SJSA1 (cell line): ENCODE measurements around the gene SLC28A3. TPM values are rescaled to one million over a fixed set of nuclear protein-coding genes. Genes with fewer than 3 reads are reported as not detected.

Experiments
- DNase-seq, 2 experiments: peaks; one replicate each; pipeline ENCODE4 v3.0.0-alpha.2; 2015 to 2020; ENCODE audit warnings: low spot score in 2 of 2, low read depth in 1 of 2
- H3K27ac ChIP-seq: fragments of 250-450 bp; sonication (Bioruptor Pico); 2 replicates; pipeline ENCODE4 v1.5.1; 2020; ENCODE audit warnings: mild to moderate bottlenecking, moderate library complexity
- H3K27me3 ChIP-seq: fragments of 250-450 bp; sonication (Bioruptor Pico); replicated peaks from 2 replicates; pipeline ENCODE4 v1.5.1; 2020; ENCODE audit warnings: mild to moderate bottlenecking, moderate library complexity
- H3K36me3 ChIP-seq: fragments of 250-450 bp; sonication (Bioruptor Pico); 2 replicates; pipeline ENCODE4 v1.5.1; 2020; ENCODE audit warnings: mild to moderate bottlenecking
- H3K4me1 ChIP-seq: fragments of 250-450 bp; sonication (Bioruptor Pico); replicated peaks from 2 replicates; pipeline ENCODE4 v1.6.1; 2021; ENCODE audit warnings: mild to moderate bottlenecking
- H3K4me3 ChIP-seq: fragments of 250-450 bp; sonication (Bioruptor Pico); 2 replicates; pipeline ENCODE4 v1.5.1; 2020; ENCODE audit warnings: mild to moderate bottlenecking
- H3K9me3 ChIP-seq: fragments of 250-450 bp; sonication (Bioruptor Pico); replicated peaks from 2 replicates; pipeline ENCODE4 v1.5.1; 2020; ENCODE audit warnings: mild to moderate bottlenecking
- total RNA-seq: library from RNA; depleted of rRNA; stranded (reverse); fragments of >200 nt; shearing (Covaris generic); gene quantifications from 2 replicates; pipeline ENCODE4 v1.2.3, GENCODE V29; 2014

SLC28A3 gene
- total RNA-seq, 1 experiment from 2014 or later: 0.11 TPM

GRCh38 chr9:84304166-84304565, 36.4 kb downstream of the SLC28A3 start:
- H3K27me3 ChIP-seq: no peaks in the 10 kb centered on the region
- H3K27ac ChIP-seq: no peak overlapping the region
- H3K36me3 ChIP-seq: no peaks in the 10 kb centered on the region
- no peaks in the 10 kb centered on the region for H3K9me3 ChIP-seq
- no peak overlapping the region for H3K4me3 ChIP-seq
- H3K4me1 ChIP-seq: peaks cover 7% of the 10 kb centered on the region
- DNase-seq: no peak

GRCh38 chr9:84303061-84303460, 37.5 kb downstream of the SLC28A3 start:
- DNase-seq: no peak
- Histone ChIP-seq H3K9me3 (no peaks in the 10 kb centered on the region), H3K4me3 (no peak overlapping the region), H3K27me3 (no peaks in the 10 kb centered on the region), H3K4me1 (peaks cover 9% of the 10 kb centered on the region), H3K36me3 (no peaks in the 10 kb centered on the region), H3K27ac (no peak overlapping the region)

DNA sequence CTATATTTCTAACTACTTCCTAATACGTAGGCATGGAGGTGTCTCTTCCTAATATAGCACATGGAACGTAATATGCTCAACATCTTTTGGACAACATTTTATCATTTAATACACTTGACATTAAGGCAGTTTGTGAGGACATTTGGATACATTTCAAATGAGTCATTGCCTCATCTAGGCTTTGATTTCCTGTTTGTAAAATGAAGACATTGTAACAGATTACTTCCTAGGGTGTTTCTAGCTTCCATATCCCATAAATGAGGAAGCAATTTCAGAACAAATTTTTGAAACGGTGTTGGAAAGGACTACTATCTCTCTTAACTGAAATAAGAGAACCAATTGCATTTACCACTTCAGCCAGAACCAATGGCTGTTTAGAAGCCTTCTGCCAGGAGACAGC, 38.7 kb downstream of the SLC28A3 start:
- Histone ChIP-seq H3K9me3 (no peaks in the 10 kb centered on the region), H3K27me3 (no peaks in the 10 kb centered on the region), H3K4me3 (no peak overlapping the region), H3K36me3 (no peaks in the 10 kb centered on the region), H3K27ac (no peak overlapping the region), H3K4me1 (peaks cover 21% of the 10 kb centered on the region)
- DNase-seq: no peak

GRCh38 chr9:84300271-84300670, 40.3 kb downstream of the SLC28A3 start:
- DNase-seq: no peak
- no peak overlapping the region for H3K27ac ChIP-seq

GRCh38 chr9:84297162-84297821, 43.3 kb downstream of the SLC28A3 start:
- DNase-seq: peak in 1 of 2 experiments; percentile 48
- peak overlapping the region; percentile 74 for H3K27ac ChIP-seq

More at GRCh38 chr9:84300271-84300670, 40.3 kb downstream of the SLC28A3 start:
- no peaks in the 10 kb centered on the region for H3K9me3 ChIP-seq
- H3K27me3 ChIP-seq: no peaks in the 10 kb centered on the region
- peaks cover 32% of the 10 kb centered on the region for H3K4me1 ChIP-seq
- H3K4me3 ChIP-seq: no peak overlapping the region
- H3K36me3 ChIP-seq: no peaks in the 10 kb centered on the region

DNA sequence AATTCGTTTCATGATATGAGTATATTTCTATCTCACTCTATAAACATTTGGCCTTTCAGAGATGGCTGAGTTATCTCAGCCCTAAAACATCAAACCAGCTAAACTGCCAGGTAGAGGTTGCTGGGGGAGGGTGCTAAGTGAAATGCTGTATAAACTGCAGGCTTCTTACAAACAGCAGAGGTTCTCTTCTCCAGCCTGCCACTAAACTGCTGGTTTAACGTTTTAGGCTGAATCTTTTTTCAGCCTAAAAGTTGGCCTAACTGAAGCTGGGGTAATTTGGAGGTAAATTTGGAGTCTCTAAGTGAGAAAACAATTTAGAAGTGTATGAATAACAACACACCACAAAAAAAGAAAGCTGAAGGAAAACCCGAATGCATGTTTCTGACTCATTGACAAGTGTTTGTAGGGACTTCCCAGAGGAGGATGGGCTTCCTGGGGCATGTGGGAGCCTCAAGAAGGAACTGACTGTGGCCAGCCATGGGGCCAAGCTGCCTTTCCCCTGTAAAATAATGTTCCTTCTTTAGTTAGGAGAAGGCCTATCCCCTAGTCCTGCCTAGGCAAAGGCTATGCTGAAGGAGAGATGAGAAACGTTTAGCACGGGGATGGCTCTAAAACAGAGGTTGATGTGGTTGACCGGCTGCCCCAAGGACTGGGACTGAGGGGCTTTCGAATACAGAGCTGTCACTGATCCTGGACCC, 44.3 kb downstream of the SLC28A3 start:
- H3K4me1 ChIP-seq: peaks cover 25% of the 10 kb centered on the region
- H3K4me3 ChIP-seq: no peak overlapping the region
- H3K36me3 ChIP-seq: no peaks in the 10 kb centered on the region
- peak overlapping the region; percentile 74 for H3K27ac ChIP-seq
- no peaks in the 10 kb centered on the region for H3K27me3 ChIP-seq
- DNase-seq: peak; percentile 45 to 46
- no peaks in the 10 kb centered on the region for H3K9me3 ChIP-seq

More at GRCh38 chr9:84297162-84297821, 43.3 kb downstream of the SLC28A3 start:
- H3K27me3 ChIP-seq: no peaks in the 10 kb centered on the region
- peaks cover 32% of the 10 kb centered on the region for H3K4me1 ChIP-seq
- no peaks in the 10 kb centered on the region for H3K36me3 ChIP-seq
- no peaks in the 10 kb centered on the region for H3K9me3 ChIP-seq
- H3K4me3 ChIP-seq: no peak overlapping the region

DNA sequence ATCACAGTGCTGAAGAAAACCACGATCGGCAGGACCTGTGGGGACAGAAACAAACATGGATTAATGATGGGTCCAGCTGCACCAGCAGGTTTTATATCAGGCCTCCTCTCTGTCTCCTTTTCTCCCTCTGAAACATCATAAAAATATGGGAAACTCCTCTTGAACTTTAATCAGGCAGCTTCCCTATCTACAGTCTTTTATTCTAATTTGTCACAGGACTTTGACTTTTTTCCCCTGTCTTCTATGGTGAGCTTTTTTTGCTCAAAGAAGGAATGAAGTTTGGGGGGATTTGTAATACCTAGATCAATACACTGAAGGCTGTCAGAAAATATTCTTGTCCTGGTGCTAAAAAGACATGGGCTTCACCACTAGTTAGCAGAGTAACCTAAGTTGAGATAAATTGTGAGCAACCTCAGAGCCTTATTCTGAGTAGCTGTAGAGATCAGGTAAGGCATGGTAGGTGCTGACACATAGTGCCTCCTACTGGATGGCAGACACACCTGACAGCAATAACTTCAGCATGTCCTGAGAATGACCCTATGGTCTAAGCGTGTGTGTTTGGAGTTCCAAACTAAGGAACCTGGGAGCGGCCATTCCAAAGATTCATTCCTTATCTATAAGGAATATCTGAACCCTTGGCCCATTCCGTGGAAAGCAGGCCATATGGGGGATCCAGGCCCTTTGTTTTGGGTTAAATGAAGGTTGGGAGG, 46.2 kb downstream of the SLC28A3 start:
- H3K4me3 ChIP-seq: no peak overlapping the region
- peaks cover 25% of the 10 kb centered on the region for H3K4me1 ChIP-seq
- H3K27ac ChIP-seq: no peak overlapping the region
- no peaks in the 10 kb centered on the region for H3K27me3 ChIP-seq
- H3K9me3 ChIP-seq: no peaks in the 10 kb centered on the region
- H3K36me3 ChIP-seq: no peaks in the 10 kb centered on the region
- DNase-seq: no peak

DNA sequence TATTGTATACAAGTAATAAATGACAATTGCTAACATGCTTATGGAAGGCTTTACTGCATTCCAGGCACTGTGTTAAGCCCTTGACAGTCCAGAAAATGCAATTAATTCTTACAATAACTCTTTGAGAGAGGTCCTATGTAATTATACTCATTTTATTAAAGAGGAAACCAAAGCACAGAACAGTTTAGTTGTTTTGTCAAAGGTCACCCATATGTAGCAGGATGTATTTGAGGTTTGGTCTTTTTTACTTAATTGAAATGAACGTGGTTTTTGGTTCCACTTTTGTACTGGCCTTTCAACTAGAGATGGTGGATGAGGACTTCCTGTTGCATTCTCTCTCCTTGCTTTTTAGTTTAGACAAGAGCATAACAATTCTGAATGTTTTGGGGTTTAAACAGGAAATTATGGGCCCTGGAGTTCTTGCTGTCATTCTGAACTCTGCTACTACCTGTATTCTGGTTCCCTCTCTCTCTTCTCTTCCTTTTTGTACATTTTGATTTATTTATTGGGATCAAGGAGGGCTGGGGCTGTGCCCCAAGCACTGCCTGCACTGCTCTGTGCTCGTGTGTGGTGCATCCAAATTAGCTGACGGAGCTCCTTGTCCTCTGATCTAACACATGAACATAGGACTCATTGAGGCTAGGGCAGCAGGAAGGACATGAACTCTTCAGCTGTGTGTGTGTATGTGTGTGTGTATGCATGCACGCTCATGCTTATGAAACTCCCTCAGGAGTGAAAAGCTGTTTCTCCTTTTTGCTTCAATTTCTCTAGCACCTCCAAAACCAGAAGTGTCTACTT, 47.4 kb downstream of the SLC28A3 start:
- no peaks in the 10 kb centered on the region for H3K27me3 ChIP-seq

DNA sequence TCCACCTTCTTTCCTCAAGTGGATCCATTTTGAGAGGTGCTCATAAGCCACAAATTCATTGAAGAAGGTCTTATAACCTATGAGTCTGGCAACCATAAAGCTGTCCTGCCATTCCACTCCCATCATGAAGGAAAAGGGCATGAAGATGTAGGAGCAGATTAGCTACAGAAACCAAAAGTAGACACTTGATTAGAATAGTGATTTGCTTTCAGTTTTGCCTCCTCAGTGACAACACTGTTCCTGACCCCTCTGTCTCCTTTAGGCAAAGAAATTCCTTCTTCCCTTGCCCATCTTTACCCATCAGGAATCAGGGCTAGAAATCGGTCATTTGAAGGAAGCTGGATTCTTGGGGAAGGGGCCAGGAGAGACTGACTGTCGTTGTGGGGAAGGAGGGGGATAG, 55.2 kb downstream of the SLC28A3 start:
- Histone ChIP-seq H3K27me3 (no peaks in the 10 kb centered on the region), H3K4me3 (no peak overlapping the region), H3K4me1 (no peaks in the 10 kb centered on the region), H3K9me3 (no peaks in the 10 kb centered on the region), H3K27ac (no peak overlapping the region), H3K36me3 (no peaks in the 10 kb centered on the region)
- DNase-seq: no peak

More for the DNA sequence above, 47.4 kb downstream of the SLC28A3 start:
- Histone ChIP-seq H3K27ac (no peak overlapping the region), H3K9me3 (no peaks in the 10 kb centered on the region), H3K4me3 (no peak overlapping the region), H3K4me1 (peaks cover 25% of the 10 kb centered on the region), H3K36me3 (no peaks in the 10 kb centered on the region)
- DNase-seq: no peak

DNA sequence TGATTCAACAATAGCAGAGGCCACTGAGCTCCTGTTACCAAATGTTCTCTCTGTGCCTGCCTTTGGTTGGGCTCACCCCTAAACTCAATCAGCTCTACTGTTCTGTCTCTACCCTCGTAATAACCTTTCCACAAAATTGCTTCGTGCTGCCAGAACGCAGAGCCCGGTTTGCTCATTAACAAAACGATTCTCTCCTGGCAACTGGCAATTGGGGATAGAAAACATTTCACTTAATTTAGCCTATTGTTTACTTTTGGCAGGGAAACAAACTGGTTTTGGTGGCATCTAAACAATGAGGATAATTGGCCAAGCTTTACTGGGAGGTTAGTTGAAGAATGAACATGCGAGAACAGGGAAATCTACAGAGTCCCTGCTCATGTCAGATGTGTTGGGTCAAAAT, 56.6 kb downstream of the SLC28A3 start:
- no peaks in the 10 kb centered on the region for H3K4me1 ChIP-seq
- H3K4me3 ChIP-seq: no peak overlapping the region
- H3K27me3 ChIP-seq: no peaks in the 10 kb centered on the region

DNA sequence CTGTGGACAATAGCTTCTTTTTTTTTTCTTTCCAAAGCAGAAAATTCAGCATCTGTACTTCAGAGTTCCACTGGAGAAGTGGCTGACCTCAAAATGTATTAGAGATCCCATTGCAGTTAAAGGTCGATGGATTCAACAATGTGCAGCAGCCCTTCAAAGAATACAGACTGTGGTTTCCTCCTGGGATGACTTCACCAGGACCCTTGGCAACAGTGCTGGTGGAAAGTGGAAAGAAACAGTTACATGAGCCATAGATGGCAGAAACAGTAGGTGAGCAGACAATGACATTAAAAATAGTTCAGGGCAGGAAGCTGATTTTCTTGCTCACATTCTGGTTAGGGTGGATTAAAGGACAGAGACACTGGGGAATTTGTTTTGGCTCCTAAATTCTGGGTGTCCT, 62.4 kb downstream of the SLC28A3 start:
- Histone ChIP-seq H3K27ac (no peak overlapping the region), H3K9me3 (no peaks in the 10 kb centered on the region), H3K36me3 (no peaks in the 10 kb centered on the region), H3K27me3 (no peaks in the 10 kb centered on the region), H3K4me3 (no peak overlapping the region), H3K4me1 (no peaks in the 10 kb centered on the region)
- DNase-seq: no peak

More for the DNA sequence above, 56.6 kb downstream of the SLC28A3 start:
- Histone ChIP-seq H3K36me3 (no peaks in the 10 kb centered on the region), H3K27ac (no peak overlapping the region), H3K9me3 (no peaks in the 10 kb centered on the region)
- no peak for DNase-seq

DNA sequence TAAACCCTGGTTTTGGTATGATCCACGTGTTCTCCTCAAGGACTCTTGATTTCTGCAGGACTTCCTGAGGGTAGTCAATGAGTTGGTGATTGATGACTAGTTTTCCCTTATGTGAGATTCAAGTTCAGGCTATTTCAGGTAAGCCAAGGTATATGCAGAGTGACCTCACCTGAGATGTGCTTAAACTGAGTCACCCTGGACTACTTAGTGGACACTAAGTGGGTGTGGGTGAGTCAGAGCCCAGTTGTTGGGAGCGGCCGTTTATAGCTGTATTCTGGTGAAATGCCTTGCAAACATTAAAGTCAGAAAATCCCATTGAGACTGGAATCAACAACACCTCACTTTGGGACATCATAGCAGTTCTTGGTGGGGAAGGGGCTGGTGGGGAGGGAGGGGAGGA, 62.9 kb downstream of the SLC28A3 start:
- H3K4me1 ChIP-seq: no peaks in the 10 kb centered on the region
- no peaks in the 10 kb centered on the region for H3K36me3 ChIP-seq
- no peaks in the 10 kb centered on the region for H3K9me3 ChIP-seq
- H3K27me3 ChIP-seq: no peaks in the 10 kb centered on the region
- no peak overlapping the region for H3K27ac ChIP-seq
- H3K4me3 ChIP-seq: no peak overlapping the region
- no peak for DNase-seq

- Histone ChIP-seq H3K27me3 (no peaks in the 10 kb centered on the region), H3K27ac (no peak overlapping the region), H3K36me3 (no peaks in the 10 kb centered on the region), H3K4me1 (no peaks in the 10 kb centered on the region), H3K9me3 (no peaks in the 10 kb centered on the region), H3K4me3 (no peak overlapping the region)
- no peak for DNase-seq
Observed at GRCh38 chr9:84276741-84277140, 63.8 kb downstream of the SLC28A3 start.
